ENCODE measurements around the gene MSX2.

MSX2 gene

GRCh38 chr5:174724484-174725260 lies at the start of gene MSX2:
Gene MSX2 (plus strand): TSS chr5:174724582. CDS start chr5:174724660, 78 bp downstream.
- peak; percentile 17 for DNase-seq (ENCODE audit: low read depth, low spot score)

- DNase-seq (ENCODE audit: low read depth, low spot score): no peak
Measured at GRCh38 chr5:174675110-174675509, 49.3 kb upstream of the MSX2 start.

GRCh38 chr5:174675916-174676315 lies 48.5 kb upstream of the MSX2 start:
- no peak for DNase-seq (ENCODE audit: low read depth, low spot score)

- DNase-seq (ENCODE audit: low read depth, low spot score): no peak
Measured at GRCh38 chr5:174678107-174678506, 46.3 kb upstream of the MSX2 start.

- DNase-seq (ENCODE audit: low read depth, low spot score): no peak
Measured at GRCh38 chr5:174680901-174681565, 43.3 kb upstream of the MSX2 start.

GRCh38 chr5:174687503-174687902 lies 36.9 kb upstream of the MSX2 start:
- no peak for DNase-seq (ENCODE audit: low read depth, low spot score)

- DNase-seq (ENCODE audit: low read depth, low spot score): no peak
Measured at GRCh38 chr5:174688441-174689354, 35.7 kb upstream of the MSX2 start.

GRCh38 chr5:174690271-174690670 lies 34.1 kb upstream of the MSX2 start:
- no peak for DNase-seq (ENCODE audit: low read depth, low spot score)

- DNase-seq (ENCODE audit: low read depth, low spot score): no peak
Measured at GRCh38 chr5:174692381-174692780, 32.0 kb upstream of the MSX2 start.

- DNase-seq (ENCODE audit: low read depth, low spot score): no peak
Measured at GRCh38 chr5:174692982-174693422, 31.4 kb upstream of the MSX2 start.

GRCh38 chr5:174693697-174694385 lies 30.5 kb upstream of the MSX2 start:
- no peak for DNase-seq (ENCODE audit: low read depth, low spot score)

- DNase-seq (ENCODE audit: low read depth, low spot score): no peak
Measured at GRCh38 chr5:174694611-174695010, 29.8 kb upstream of the MSX2 start.

GRCh38 chr5:174698156-174698555 lies 26.2 kb upstream of the MSX2 start:
- DNase-seq (ENCODE audit: low read depth, low spot score): no peak

- DNase-seq (ENCODE audit: low read depth, low spot score): no peak
Measured at GRCh38 chr5:174699131-174699530, 25.3 kb upstream of the MSX2 start.

GRCh38 chr5:174706997-174707572 lies 17.3 kb upstream of the MSX2 start:
- DNase-seq (ENCODE audit: low read depth, low spot score): no peak

- DNase-seq (ENCODE audit: low read depth, low spot score): no peak
Measured at GRCh38 chr5:174707671-174708070, 16.7 kb upstream of the MSX2 start.

GRCh38 chr5:174708476-174709207 lies 15.7 kb upstream of the MSX2 start:
- DNase-seq (ENCODE audit: low read depth, low spot score): no peak

GRCh38 chr5:174714751-174715150 lies 9.6 kb upstream of the MSX2 start:
- DNase-seq (ENCODE audit: low read depth, low spot score): no peak

- DNase-seq (ENCODE audit: low read depth, low spot score): no peak
Measured at GRCh38 chr5:174715804-174716203, 8.6 kb upstream of the MSX2 start.

GRCh38 chr5:174717826-174718455 lies 6.4 kb upstream of the MSX2 start:
- no peak for DNase-seq (ENCODE audit: low read depth, low spot score)
